Stimulated activated CD8-positive, alpha-beta memory T cell treated with anti-CD3 and anti-CD28 coated beads, Interleukin-7, amount 100 ng/mL, for 1 hour (primary cell): Measurements from ENCODE around the gene ZNF91.
"Not testable (repeated sequence)": the region's sequence is repeated elsewhere in the genome, so short reads cannot be mapped to it uniquely, and the experiment has no call there.

ENCODE experiments used
- DNase-seq, 2 donors: peaks; one replicate each; pipeline ENCODE4 v3.0.0-alpha.2; 2020; ENCODE audit warnings: low read depth in 2 of 2

ZNF91 gene

GRCh38 chr19:23318941-23319340, 76.3 kb downstream of the ZNF91 start:
- not testable (repeated sequence) for DNase-seq

- DNase-seq, result no peak
Measured at GRCh38 chr19:23318143-23318542, 77.1 kb downstream of the ZNF91 start.

GRCh38 chr19:23315286-23315685, 80.0 kb downstream of the ZNF91 start:
- no peak for DNase-seq

GRCh38 chr19:23314505-23315251, 80.6 kb downstream of the ZNF91 start:
- DNase-seq, result no peak

GRCh38 chr19:23313196-23313595, 82.1 kb downstream of the ZNF91 start:
- DNase-seq, result no peak

GRCh38 chr19:23312515-23312914, 82.8 kb downstream of the ZNF91 start:
- DNase-seq, result no peak

GRCh38 chr19:23311551-23311950, 83.7 kb downstream of the ZNF91 start:
- DNase-seq, result no peak

- DNase-seq, result no peak
Measured at GRCh38 chr19:23310729-23311211, 84.5 kb downstream of the ZNF91 start.

GRCh38 chr19:23309926-23310325, 85.3 kb downstream of the ZNF91 start:
- DNase-seq, result no peak

- DNase-seq, result no peak
Measured at GRCh38 chr19:23305555-23305954, 89.7 kb downstream of the ZNF91 start.

- no peak for DNase-seq
Measured at GRCh38 chr19:23304238-23304637, 91.0 kb downstream of the ZNF91 start.

GRCh38 chr19:23294141-23294540, 101.1 kb downstream of the ZNF91 start:
- no peak for DNase-seq

GRCh38 chr19:23289966-23290365, 105.3 kb downstream of the ZNF91 start:
- not testable (repeated sequence) for DNase-seq
